PC-3 (cell line): Measurements from ENCODE around the gene CMTM7. TPM values are rescaled to one million over a fixed set of nuclear protein-coding genes. Genes with fewer than 3 reads are reported as not detected.

Experiments
- ATAC-seq: fragments of 200-7000 bp; cut with Tn5 transposase; 2 replicates; pipeline ENCODE4 v1.9.1; 2020; ENCODE audit warnings: mild to moderate bottlenecking, moderate library complexity
- BruUV-seq: library from RNA; stranded (reverse); fragments of 400-500 nt; replicated peaks from 2 replicates; lab custom pipeline; 2021; lab: Mats Ljungman, UMichigan
- CTCF ChIA-PET: fragments of 300-600 bp; sonication (Branson Sonifier 250); formaldehyde crosslinking; loops from one replicate; lab custom pipeline; 2022; ENCODE audit warnings: antibody characterized with exemption; lab: Charles Lee
- POLR2A ChIA-PET: fragments of 300-600 bp; sonication (Branson Sonifier 250); formaldehyde crosslinking; loops from one replicate; lab custom pipeline; 2022; ENCODE audit warnings: antibody characterized with exemption; ENCODE audit not compliant: unreplicated experiment; lab: Charles Lee
- DNase-seq: peaks from one replicate; pipeline ENCODE4 v3.0.0-alpha.2; 2015
- H2AFZ ChIP-seq: fragments of 300-600 bp; sonication (generic); 2 replicates; pipeline ENCODE4 v1.6.0; 2016; ENCODE audit warnings: antibody characterized with exemption, low read length
- H3F3A ChIP-seq: fragments of 300-600 bp; sonication (generic); one replicate; pipeline ENCODE4 v1.6.0; 2017; ENCODE audit warnings: antibody characterized with exemption, low read length, control low read depth, mild to moderate bottlenecking; ENCODE audit not compliant: unreplicated experiment
- H3K27ac ChIP-seq: fragments of 300-600 bp; sonication (generic); 2 replicates; pipeline ENCODE4 v1.5.1; 2016; ENCODE audit warnings: mild to moderate bottlenecking, low read length
- H3K27me3 ChIP-seq: fragments of 300-600 bp; sonication (generic); 2 replicates; pipeline ENCODE4 v1.6.1; 2016; ENCODE audit warnings: low read length, mixed read lengths
- H3K36me3 ChIP-seq: fragments of 300-600 bp; sonication (generic); 2 replicates; pipeline ENCODE4 v1.6.1; 2016; ENCODE audit warnings: low read depth, mixed run types, low read length, mixed read lengths
- H3K4me1 ChIP-seq: fragments of 300-600 bp; sonication (generic); 2 replicates; pipeline ENCODE4 v1.5.1; 2016; ENCODE audit warnings: low read length; ENCODE audit not compliant: insufficient read depth
- H3K4me2 ChIP-seq: fragments of 300-600 bp; sonication (generic); 2 replicates; pipeline ENCODE4 v1.6.0; 2016; ENCODE audit warnings: low read length
- H3K4me3 ChIP-seq: fragments of 300-600 bp; sonication (generic); 2 replicates; pipeline ENCODE4 v1.5.1; 2016; ENCODE audit warnings: mild to moderate bottlenecking, low read length, mixed read lengths
- H3K79me2 ChIP-seq: fragments of 300-600 bp; sonication (generic); 2 replicates; pipeline ENCODE4 v1.6.1; 2017; ENCODE audit warnings: low read length, mixed read lengths
- H3K9ac ChIP-seq: fragments of 300-600 bp; sonication (generic); 2 replicates; pipeline ENCODE4 v1.6.0; 2016; ENCODE audit warnings: mild to moderate bottlenecking, low read length
- H3K9me2 ChIP-seq: fragments of 300-600 bp; sonication (generic); replicated peaks from 2 replicates; pipeline ENCODE4 v1.6.1; 2016; ENCODE audit warnings: mixed run types, low read length, mixed read lengths
- H3K9me3 ChIP-seq: fragments of 300-600 bp; sonication (generic); 2 replicates; pipeline ENCODE4 v1.6.1; 2016; ENCODE audit warnings: low read length, mixed read lengths
- H4K20me1 ChIP-seq: fragments of 300-600 bp; sonication (generic); 2 replicates; pipeline ENCODE4 v1.6.1; 2016; ENCODE audit warnings: low read length, mixed read lengths
- CTCF ChIP-seq: fragments of 300-600 bp; sonication (generic); conservative IDR thresholded peaks from 2 replicates; pipeline ENCODE4 v1.5.1; 2017; ENCODE audit warnings: antibody characterized with exemption, low read depth, mild to moderate bottlenecking, low read length
- EZH2 ChIP-seq: fragments of 300-600 bp; sonication (generic); IDR thresholded peaks from one replicate; pipeline ENCODE4 v1.6.1; 2017; ENCODE audit warnings: antibody characterized with exemption, mild to moderate bottlenecking, low read length; ENCODE audit not compliant: unreplicated experiment
- EZH2phosphoT487 ChIP-seq: fragments of 300-600 bp; sonication (generic); IDR thresholded peaks from 2 replicates; pipeline ENCODE4 v1.6.1; 2018; ENCODE audit warnings: mild to moderate bottlenecking, antibody characterized with exemption, low read length, borderline replicate concordance
- intact Hi-C: fragments of 100-400 bp; cut with micrococcal nuclease; formaldehyde crosslinking; loops from 2 replicates; pipeline ENCODE4 v1.9.0; 2023
- total RNA-seq: library from RNA; depleted of rRNA; stranded (reverse); fragments of >200 nt; gene quantifications from 2 replicates; pipeline ENCODE4 v1.2.3, GENCODE V29; 2014

CMTM7 gene
- total RNA-seq, 1 experiment from 2014 or later, result 37.1 TPM

GRCh38 chr3:32456429-32457130 lies 64.9 kb downstream of the CMTM7 start:
- ATAC-seq (no peak), DNase-seq (no peak)
- Histone ChIP-seq H3F3A (no peaks in the 10 kb centered on the region), H3K4me3 (no peak overlapping the region), H3K27me3 (no peaks in the 10 kb centered on the region), H3K27ac (no peak overlapping the region), H3K36me3 (peaks cover 34% of the 10 kb centered on the region), H3K4me1 (no peaks in the 10 kb centered on the region), H3K4me2 (no peak overlapping the region), H2AFZ (no peak overlapping the region), H3K9me3 (no peaks in the 10 kb centered on the region), H3K79me2 (no peaks in the 10 kb centered on the region), H3K9me2 (no peaks in the 10 kb centered on the region), H3K9ac (no peak overlapping the region), H4K20me1 (no peaks in the 10 kb centered on the region)
- ChIA-PET POLR2A (no interaction called here), CTCF (no interaction called here)
- intact Hi-C loops, result no loop called here
- TF ChIP-seq CTCF (no peak), EZH2 (no peak), EZH2phosphoT487 (no peak)
- no TSS peak for BruUV-seq

- Histone ChIP-seq H4K20me1 (no peaks in the 10 kb centered on the region), H3K36me3 (peaks cover 27% of the 10 kb centered on the region), H2AFZ (no peak overlapping the region), H3F3A (no peaks in the 10 kb centered on the region), H3K4me3 (no peak overlapping the region), H3K9me3 (no peaks in the 10 kb centered on the region), H3K79me2 (no peaks in the 10 kb centered on the region), H3K4me2 (no peak overlapping the region), H3K9me2 (no peaks in the 10 kb centered on the region), H3K9ac (no peak overlapping the region), H3K27ac (no peak overlapping the region), H3K27me3 (no peaks in the 10 kb centered on the region), H3K4me1 (no peaks in the 10 kb centered on the region)
- TF ChIP-seq EZH2phosphoT487 (no peak), CTCF (no peak), EZH2 (no peak)
- DNase-seq, result no peak
- BruUV-seq, result no TSS peak
- CTCF ChIA-PET, result no interaction called here
- intact Hi-C loops, result no loop called here
- ATAC-seq, result no peak
- POLR2A ChIA-PET, result interaction anchor here (0.7 kb wide), 1 partner anchor 99 kb away, joined by 3 read pairs; no protein-coding TSS in a partner anchor
These were observed 66.4 kb downstream of the CMTM7 start for GRCh38 chr3:32457971-32458471.

GRCh38 chr3:32459450-32459849 lies 67.8 kb downstream of the CMTM7 start:
- Histone ChIP-seq H3F3A (no peaks in the 10 kb centered on the region), H2AFZ (no peak overlapping the region), H4K20me1 (no peaks in the 10 kb centered on the region), H3K4me1 (no peaks in the 10 kb centered on the region), H3K9me2 (no peaks in the 10 kb centered on the region), H3K9ac (no peak overlapping the region), H3K4me3 (no peak overlapping the region), H3K79me2 (no peaks in the 10 kb centered on the region), H3K36me3 (peaks cover 19% of the 10 kb centered on the region), H3K27ac (no peak overlapping the region), H3K4me2 (no peak overlapping the region), H3K9me3 (no peaks in the 10 kb centered on the region), H3K27me3 (no peaks in the 10 kb centered on the region)
- no peak for ATAC-seq
- CTCF ChIA-PET, result no interaction called here
- intact Hi-C loops, result no loop called here
- TF ChIP-seq EZH2, result no peak
- TF ChIP-seq CTCF, result no peak
- no peak for TF ChIP-seq EZH2phosphoT487
- no peak for DNase-seq
- POLR2A ChIA-PET, result no interaction called here
- no TSS peak for BruUV-seq
